ENCODE measurements around the gene RARS1. TPM values are rescaled to one million over a fixed set of nuclear protein-coding genes. Genes with fewer than 3 reads are reported as not detected.

Gene RARS1
- total RNA-seq, 6 experiments from 2014 or later: 151 to 184 (median 168) TPM

DNA sequence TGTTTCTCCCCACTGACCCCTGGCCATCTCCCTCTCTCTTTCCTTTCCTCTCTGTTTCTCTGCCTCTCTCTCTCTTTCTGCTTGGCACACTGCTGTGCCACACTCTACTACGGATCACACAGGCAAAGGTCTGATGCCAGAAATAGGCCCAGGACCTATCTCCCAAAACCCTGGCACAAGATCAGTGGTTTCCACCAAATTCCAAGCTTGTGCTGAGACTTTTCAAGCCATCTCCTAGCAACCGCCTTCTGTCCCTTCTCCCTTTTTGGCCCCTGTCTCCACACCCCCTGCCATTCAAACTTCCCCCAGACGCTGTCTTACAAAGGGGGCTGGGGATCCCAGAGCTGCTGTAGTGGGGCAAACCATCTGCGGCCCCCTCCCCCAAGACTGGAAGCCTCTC, 38.5 kb upstream of the RARS1 start:
- Mint-ChIP-seq H3K4me1 (ENCODE audit: low read depth) (no peaks in the 10 kb centered on the region), H3K27me3 (ENCODE audit: insufficient read depth) (peaks cover 2% of the 10 kb centered on the region), H3K9me3 (no peaks in the 10 kb centered on the region), H3K27ac (no peak overlapping the region), H3K36me3 (ENCODE audit: low read depth) (no peaks in the 10 kb centered on the region; the same call in 1 of the 2 replicates), H3K4me3 (no peak overlapping the region)
- TF ChIP-seq CTCF (IDR thresholded peaks at IDR 0.05): no peak
- no peak for DNase-seq

DNA sequence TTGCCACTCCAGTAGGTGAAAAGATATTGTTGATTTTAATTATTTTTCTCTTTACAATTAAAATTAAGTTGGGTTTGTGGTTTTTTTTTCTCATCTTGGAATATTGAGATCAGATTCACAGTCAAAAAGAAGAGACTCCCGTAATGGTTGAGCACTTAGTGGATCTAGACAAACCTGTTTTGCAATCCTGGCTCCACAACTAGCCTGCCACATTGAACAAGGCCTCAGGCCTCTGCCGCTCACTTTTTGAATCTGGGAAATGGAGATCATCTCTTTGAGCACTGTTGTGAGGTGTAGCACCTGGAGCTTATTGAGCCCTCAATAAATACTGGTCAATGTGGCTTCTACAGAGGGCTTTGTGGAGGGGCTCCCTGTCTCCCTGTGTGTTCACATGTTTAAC, 37.1 kb upstream of the RARS1 start:
- no peak overlapping the region for H3K27ac Mint-ChIP-seq
- no peaks in the 10 kb centered on the region for H3K9me3 Mint-ChIP-seq
- H3K27me3 Mint-ChIP-seq (ENCODE audit: insufficient read depth): peaks cover 2% of the 10 kb centered on the region
- no peak for DNase-seq
- no peak overlapping the region for H3K4me3 Mint-ChIP-seq
- no peaks in the 10 kb centered on the region for H3K4me1 Mint-ChIP-seq (ENCODE audit: low read depth)
- no peak for TF ChIP-seq CTCF (IDR thresholded peaks at IDR 0.05)
- no peaks in the 10 kb centered on the region; the same call in 1 of the 2 replicates for H3K36me3 Mint-ChIP-seq (ENCODE audit: low read depth)

DNA sequence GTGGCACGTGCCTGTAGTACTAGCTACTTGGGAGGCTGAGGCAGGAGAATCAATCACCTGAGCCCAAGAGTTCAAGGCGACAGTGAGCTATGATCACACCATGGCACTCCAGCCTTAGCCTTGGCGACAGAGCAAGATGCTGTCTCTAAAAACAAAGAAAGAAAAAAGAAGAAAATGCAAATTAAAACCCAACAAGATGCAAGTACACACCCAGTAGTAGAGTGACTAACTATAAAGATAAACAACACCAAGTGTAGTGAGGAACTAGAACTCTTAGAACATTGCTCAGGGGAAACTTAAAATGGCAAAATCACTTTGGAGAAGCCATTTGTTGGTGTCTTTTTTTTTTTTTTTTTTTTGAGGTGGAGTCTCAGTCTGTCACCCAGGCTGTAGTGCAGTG, 34.7 kb upstream of the RARS1 start:
- H3K27me3 Mint-ChIP-seq (ENCODE audit: insufficient read depth): no peaks in the 10 kb centered on the region; the same call in none of the 2 replicates
- H3K4me1 Mint-ChIP-seq (ENCODE audit: low read depth): no peaks in the 10 kb centered on the region
- H3K36me3 Mint-ChIP-seq (ENCODE audit: low read depth): no peaks in the 10 kb centered on the region; the same call in 1 of the 2 replicates
- H3K9me3 Mint-ChIP-seq: no peaks in the 10 kb centered on the region
- H3K27ac Mint-ChIP-seq: no peak overlapping the region
- DNase-seq: no peak
- no peak overlapping the region for H3K4me3 Mint-ChIP-seq
- TF ChIP-seq CTCF (IDR thresholded peaks at IDR 0.05): no peak

- H3K9me3 Mint-ChIP-seq: peaks cover 5% of the 10 kb centered on the region; the same call in 1 of the 2 replicates
- no peak for DNase-seq
- H3K27ac Mint-ChIP-seq: no peak overlapping the region
- H3K4me3 Mint-ChIP-seq: no peak overlapping the region
- H3K36me3 Mint-ChIP-seq (ENCODE audit: low read depth): peaks cover 9% of the 10 kb centered on the region
- H3K27me3 Mint-ChIP-seq (ENCODE audit: insufficient read depth): no peaks in the 10 kb centered on the region; the same call in 1 of the 2 replicates
- no peaks in the 10 kb centered on the region for H3K4me1 Mint-ChIP-seq (ENCODE audit: low read depth)
- no peak for TF ChIP-seq CTCF (IDR thresholded peaks at IDR 0.05)
These were observed 31.1 kb upstream of the RARS1 start for GRCh38 chr5:168455201-168455600.

- Mint-ChIP-seq H3K27ac (no peak overlapping the region), H3K4me3 (no peak overlapping the region), H3K9me3 (peaks cover 5% of the 10 kb centered on the region; the same call in 1 of the 2 replicates), H3K4me1 (ENCODE audit: low read depth) (no peaks in the 10 kb centered on the region), H3K27me3 (ENCODE audit: insufficient read depth) (no peaks in the 10 kb centered on the region; the same call in 1 of the 2 replicates), H3K36me3 (ENCODE audit: low read depth) (peaks cover 9% of the 10 kb centered on the region)
- no peak for DNase-seq
- TF ChIP-seq CTCF (IDR thresholded peaks at IDR 0.05): no peak
These were observed 28.7 kb upstream of the RARS1 start for GRCh38 chr5:168457542-168457941.

DNA sequence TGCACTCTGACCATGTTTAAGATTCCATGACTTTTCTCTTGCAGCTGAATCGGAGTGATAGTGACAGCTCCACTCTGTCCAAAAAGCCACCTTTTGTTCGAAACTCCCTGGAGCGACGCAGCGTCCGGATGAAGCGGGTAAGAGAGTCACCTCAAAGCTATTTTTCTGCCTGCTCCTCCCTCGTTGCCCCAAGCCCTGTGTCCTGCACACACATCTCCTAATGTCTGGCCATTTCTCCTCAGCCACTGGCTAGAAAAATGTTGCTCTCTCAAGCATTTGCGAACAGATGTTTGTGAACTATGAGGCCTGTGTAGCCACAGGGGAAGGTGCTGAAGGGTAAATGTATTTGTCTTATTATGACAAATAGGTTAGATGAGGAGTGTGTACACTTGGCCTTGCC, 25.7 kb upstream of the RARS1 start:
- TF ChIP-seq CTCF (IDR thresholded peaks at IDR 0.05): no peak
- Mint-ChIP-seq H3K9me3 (peaks cover 5% of the 10 kb centered on the region; the same call in 1 of the 2 replicates), H3K36me3 (ENCODE audit: low read depth) (peaks cover 9% of the 10 kb centered on the region), H3K27me3 (ENCODE audit: insufficient read depth) (no peaks in the 10 kb centered on the region; the same call in 1 of the 2 replicates), H3K27ac (no peak overlapping the region), H3K4me1 (ENCODE audit: low read depth) (no peaks in the 10 kb centered on the region), H3K4me3 (no peak overlapping the region)
- DNase-seq: no peak

All from HFFc6 (cell line).